PC-3 (cell line): Measurements from ENCODE around the gene CDK5RAP3.

Experiments used
- EZH2 ChIP-seq: fragments of 300-600 bp; sonication (generic); IDR thresholded peaks from one replicate; pipeline ENCODE4 v1.6.1; 2017; ENCODE audit warnings: antibody characterized with exemption, mild to moderate bottlenecking, low read length; ENCODE audit not compliant: unreplicated experiment
- EZH2phosphoT487 ChIP-seq: fragments of 300-600 bp; sonication (generic); IDR thresholded peaks from 2 replicates; pipeline ENCODE4 v1.6.1; 2018; ENCODE audit warnings: mild to moderate bottlenecking, antibody characterized with exemption, low read length, borderline replicate concordance

DNA sequence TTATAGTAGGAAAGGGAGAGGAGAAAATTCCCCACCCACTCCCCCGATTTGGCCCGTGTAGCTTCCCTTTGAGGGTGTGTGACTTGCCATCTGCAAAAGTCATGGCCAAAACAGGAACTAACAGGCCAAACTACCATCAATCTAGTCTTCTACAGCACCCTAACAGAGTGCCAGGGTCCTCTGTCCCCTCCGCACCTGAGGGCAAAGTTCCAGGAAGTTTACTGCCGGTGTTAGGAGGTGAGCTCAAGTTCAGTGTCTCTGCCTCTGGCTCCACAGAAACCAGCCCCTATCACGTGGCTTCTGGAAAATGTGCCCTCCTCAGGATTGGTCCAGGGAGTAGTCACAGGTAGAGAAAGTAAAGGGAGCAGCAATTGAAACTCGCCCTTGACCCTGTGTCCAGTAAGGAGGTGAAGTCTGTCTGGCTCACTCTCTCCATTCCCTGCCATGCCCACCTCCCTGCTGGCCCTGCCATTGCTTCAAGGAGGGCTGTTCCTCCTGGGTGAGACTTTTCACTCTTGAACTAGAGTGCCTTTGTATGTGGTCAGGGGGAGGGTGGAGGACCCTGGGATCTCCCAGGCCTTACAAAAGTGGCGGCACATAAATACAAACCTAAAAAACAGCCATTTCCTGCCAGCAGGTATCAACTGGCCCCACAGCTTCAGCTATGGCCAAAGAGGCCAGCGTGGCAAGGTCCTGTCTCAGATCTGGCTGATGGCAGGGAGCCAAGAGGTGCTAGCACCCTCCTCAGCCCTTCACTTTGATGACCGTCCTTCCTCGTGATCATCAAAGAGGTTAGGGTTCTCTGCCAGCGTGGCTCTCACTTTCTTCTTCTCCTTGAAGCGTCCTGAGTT is 18.5 kb upstream of the CDK5RAP3 start:
- TF ChIP-seq EZH2phosphoT487 (no peak), EZH2 (no peak)
